Measurements from ENCODE around the gene GOLGA8N.

GRCh38 chr15:32641517-32642059 is 48.3 kb downstream of the GOLGA8N start, which contains the start of gene SCG5:
- TF ChIP-seq, protein P1, sequence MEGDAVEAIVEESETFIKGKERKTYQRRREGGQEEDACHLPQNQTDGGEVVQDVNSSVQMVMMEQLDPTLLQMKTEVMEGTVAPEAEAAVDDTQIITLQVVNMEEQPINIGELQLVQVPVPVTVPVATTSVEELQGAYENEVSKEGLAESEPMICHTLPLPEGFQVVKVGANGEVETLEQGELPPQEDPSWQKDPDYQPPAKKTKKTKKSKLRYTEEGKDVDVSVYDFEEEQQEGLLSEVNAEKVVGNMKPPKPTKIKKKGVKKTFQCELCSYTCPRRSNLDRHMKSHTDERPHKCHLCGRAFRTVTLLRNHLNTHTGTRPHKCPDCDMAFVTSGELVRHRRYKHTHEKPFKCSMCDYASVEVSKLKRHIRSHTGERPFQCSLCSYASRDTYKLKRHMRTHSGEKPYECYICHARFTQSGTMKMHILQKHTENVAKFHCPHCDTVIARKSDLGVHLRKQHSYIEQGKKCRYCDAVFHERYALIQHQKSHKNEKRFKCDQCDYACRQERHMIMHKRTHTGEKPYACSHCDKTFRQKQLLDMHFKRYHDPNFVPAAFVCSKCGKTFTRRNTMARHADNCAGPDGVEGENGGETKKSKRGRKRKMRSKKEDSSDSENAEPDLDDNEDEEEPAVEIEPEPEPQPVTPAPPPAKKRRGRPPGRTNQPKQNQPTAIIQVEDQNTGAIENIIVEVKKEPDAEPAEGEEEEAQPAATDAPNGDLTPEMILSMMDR (conservative IDR thresholded peaks at IDR 0.05; ENCODE audit: low read depth, low read length), result no peak
- TF ChIP-seq EZH2 (IDR thresholded peaks at IDR 0.05; ENCODE audit: low read length, unreplicated experiment), result no peak
